OCI-M2 (cell line): ENCODE results near the gene P2RY2.

Experiments
- DNase-seq: peaks from one replicate; lab custom pipeline; 2025; ENCODE audit not compliant: unreplicated experiment; lab: John Stamatoyannopoulos, UW

P2RY2 gene

GRCh38 chr11:73218106-73218829 lies at the start of gene P2RY2:
Gene P2RY2 (plus strand): TSS chr11:73218281. CDS start chr11:73234160, 15,879 bp downstream.
- no peak for DNase-seq

DNA sequence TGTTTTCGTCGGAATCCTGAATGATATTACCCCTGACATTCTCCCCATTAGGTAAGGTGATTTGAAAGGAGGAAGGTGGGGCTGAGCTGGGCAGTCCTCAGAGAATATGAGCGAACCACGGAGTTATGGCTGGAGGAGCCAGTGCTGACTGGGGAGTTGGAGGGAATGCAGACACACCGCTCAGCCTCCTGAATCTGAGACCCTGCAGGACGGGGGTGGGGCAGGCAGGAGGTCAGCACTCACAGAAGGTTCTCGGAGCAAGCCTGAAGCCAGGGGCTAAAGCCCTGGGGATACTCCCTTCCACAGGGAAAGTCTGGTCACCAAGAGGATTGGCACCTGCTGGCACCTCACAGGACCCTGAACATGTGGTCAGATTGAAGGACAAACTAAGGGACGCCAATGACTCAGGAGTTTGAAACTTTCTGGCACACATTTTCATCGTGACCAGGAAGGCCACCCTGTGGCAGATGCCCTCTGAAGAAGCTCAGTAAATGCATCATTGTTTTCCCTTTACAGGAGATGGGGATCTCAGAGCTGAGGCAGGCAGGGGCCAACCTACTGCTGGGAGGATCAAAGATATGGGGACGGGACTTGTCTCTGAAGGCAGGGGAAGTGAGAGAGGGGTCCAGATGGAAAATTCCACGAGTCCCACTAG lies 49.0 kb upstream of the P2RY2 start:
- no peak for DNase-seq

GRCh38 chr11:73170140-73170539 lies 47.9 kb upstream of the P2RY2 start:
- no peak for DNase-seq

DNA sequence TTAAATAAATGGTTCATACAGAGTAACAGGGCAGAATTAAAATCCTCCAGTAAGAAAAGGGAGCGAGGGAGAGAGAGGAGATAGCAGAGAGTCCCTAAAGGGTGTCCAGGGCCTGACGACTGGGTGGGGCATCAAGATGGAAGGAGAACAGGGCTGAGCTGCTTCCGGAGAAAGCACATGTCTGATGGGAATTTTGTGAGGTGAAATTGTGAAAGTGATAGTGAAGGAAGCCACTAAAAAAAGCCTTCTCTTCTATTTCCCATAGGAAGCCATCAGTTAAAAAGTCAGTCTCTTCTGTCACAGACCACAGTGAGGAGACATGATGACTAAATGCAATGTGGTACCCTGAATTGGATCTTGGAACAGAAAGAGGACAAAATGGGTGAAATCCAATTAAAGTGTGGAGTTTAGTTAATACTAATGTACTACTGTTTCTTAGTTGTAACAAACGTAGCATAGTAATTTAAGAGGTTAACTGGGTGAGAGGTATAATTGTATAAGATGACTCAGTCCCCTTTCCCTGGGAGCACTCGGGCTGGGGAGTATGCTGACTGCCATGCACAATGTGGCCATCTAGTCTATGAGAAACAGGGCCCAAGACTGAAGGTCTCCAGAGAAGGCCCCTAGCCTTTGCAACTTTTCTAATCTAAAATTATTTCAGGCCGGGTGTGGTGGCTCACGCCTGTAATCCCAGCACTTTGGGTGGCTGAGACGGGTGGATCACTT lies 46.5 kb upstream of the P2RY2 start:
- no peak for DNase-seq

GRCh38 chr11:73172992-73173656 lies 45.0 kb upstream of the P2RY2 start:
- no peak for DNase-seq

- DNase-seq, result no peak
Measured at GRCh38 chr11:73173755-73174494, 44.2 kb upstream of the P2RY2 start.

GRCh38 chr11:73174495-73174791 lies 43.6 kb upstream of the P2RY2 start:
- DNase-seq, result no peak

GRCh38 chr11:73175551-73176144 lies 42.4 kb upstream of the P2RY2 start:
- DNase-seq, result no peak

DNA sequence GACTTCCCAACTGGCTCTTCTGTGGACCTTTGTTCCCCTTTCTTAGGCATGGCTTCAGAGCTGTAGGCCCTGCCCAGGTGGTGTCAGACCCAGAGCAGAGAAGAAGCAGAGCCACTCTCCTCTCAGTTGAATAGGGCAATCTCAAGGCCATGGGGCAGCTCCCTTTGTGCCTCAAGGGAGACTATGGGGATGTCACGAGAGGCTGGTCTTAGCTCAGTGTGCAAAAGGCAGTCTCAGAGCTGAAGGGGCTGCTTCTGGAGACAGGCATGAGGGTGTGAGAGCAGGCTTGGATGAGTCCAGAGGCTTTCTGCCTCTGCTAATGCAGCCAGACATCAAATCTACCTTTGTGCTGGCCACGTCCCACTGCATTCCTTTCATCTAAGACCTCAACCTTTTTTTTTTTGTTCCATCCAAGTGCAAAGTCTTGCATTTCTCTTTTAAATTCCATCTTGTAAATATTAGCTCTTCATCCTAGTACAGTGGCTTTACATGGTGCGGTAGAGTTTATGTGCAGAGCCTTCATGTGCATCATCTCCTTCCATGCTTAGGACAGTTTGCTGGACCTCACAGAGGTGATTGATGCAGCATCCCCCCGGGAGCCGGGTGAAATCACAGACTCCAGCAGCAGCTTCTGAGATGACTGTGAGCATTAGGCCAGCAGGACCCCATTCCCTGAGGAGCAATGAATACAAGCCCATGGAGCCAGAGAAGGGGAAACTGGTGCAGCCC lies 41.8 kb upstream of the P2RY2 start:
- no peak for DNase-seq

- no peak for DNase-seq
Measured at GRCh38 chr11:73176874-73177155, 41.3 kb upstream of the P2RY2 start.

DNA sequence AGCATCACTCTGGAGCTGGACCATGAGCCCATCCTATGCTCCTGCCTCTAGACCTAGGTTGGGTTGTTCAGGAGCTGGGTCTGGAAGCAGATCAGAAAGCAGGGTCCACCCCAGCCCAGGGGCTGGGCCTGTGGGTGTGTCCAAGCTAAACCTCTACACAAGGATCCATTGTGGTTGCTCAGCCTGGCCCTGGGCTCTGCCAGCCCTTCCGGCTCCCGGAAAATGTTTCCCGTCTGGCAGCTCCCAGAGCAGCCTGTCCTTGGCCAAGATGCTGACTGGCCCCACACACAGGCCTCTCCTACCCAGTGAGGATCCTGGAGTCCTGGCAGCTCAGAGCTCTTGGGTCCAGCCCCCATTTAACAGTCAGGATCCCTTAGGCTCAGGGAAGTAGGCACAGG lies 40.7 kb upstream of the P2RY2 start:
- no peak for DNase-seq

GRCh38 chr11:73177778-73178539 lies 40.1 kb upstream of the P2RY2 start:
- DNase-seq, result no peak

DNA sequence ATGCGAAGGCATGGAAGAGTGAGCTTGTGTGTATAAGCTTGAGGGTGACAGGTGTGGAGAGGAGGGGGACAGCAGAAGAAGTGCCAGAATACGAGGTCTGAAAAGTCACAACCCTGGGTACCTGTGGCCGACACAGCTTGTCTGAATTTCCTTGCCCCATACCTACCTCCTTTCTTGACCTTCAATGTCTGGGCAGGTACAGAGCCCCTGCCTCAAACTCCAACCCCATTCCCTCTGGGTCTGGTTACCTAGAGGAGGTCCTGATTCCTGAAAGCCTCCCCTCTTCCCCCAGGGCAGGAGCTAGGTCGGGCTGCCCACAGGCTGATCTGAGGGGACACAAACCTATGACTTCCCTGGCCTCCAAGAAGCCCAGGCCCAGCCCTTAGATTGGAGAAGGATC lies 39.4 kb upstream of the P2RY2 start:
- no peak for DNase-seq

GRCh38 chr11:73182824-73183321 lies 35.2 kb upstream of the P2RY2 start:
- no peak for DNase-seq

DNA sequence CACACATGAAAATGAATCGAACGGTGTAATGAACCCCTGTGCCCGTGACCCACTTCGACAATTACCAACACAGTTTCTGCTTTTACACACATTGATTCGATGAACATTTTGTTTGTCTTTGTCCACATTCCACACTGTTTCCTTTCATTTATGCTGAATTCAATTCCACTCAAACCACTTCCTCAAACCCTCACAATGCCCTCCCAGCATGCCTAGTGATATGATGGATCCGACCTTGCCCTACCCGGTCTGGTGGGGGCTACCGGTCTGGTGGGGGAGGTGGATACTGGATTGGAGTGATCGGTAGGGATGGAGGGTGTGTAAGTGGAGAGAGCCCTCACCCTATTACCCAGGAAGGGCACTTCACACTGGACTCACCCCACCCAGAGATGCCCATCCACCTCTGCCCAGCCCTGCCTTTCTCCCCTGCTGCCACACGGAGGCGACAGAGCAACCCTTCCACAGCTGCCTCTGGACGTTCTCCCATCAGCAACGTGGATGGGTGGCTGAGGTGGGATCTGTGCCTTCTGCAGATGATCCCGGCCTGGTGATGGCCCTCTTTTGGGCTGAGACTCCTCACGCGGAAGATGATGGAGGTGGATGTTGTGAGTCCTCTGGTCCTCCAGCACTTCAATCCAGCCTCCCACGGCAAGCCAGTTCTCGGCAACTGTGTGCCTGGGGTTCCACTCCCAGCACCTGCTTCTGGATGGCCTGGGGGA lies 33.0 kb upstream of the P2RY2 start:
- DNase-seq, result no peak

GRCh38 chr11:73185680-73186293 lies 32.3 kb upstream of the P2RY2 start:
- DNase-seq, result no peak

DNA sequence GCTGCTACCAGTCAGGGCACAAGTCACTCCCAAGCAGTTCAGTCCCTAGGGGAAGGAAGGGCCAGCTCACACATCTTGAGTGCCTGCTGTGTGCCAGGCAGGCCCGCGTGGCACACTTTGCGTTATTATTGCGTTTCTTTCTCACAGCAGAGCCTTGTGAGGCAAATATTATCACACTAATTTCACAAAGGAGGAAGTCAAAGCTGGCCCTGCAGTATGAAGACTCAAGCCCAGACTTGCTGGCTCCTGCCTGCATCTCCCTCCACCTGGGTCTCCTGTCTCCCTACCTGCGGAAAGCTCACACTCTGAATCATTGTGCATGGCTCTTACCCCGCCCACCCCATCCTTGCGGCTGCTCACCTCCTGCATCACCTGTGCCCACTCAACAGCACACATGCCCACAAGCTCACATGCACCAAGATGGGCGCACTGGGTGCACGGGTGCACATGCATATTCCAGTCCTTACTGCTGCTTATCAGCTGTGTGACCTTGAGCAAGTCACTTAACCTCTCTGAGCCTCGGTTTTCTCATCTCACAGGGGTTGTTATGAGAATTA lies 31.7 kb upstream of the P2RY2 start:
- no peak for DNase-seq

DNA sequence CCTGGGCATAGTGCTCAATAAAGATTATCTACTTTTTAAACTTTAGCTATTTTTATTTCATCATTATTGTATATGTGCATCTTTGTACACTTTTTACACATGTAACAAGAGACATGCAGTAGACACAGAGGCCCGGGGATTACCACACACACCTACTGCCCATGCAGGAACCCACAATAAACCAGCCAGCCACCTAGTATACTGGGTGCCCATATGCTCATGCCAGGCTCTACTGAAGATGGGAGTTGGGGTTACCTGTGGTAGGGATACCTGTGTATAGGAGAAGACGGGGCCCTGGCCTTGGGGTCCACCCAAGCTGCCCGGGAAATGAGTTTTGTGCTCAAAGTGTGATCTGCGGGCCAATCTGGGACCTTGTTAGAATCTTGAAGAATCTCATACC lies 31.2 kb upstream of the P2RY2 start:
- DNase-seq, result no peak
